GM23338 (cell line): ENCODE data around the gene NGEF. TPM values are rescaled to one million over a fixed set of nuclear protein-coding genes. Genes with fewer than 3 reads are reported as not detected.

Experiments used
- ATAC-seq: fragments of 200-7000 bp; cut with Tn5 transposase; 3 replicates; pipeline ENCODE4 v1.9.1; 2020
- DNase-seq: peaks from one replicate; pipeline ENCODE4 v3.0.0-alpha.2; 2015; ENCODE audit warnings: low spot score
- H2AFZ ChIP-seq: fragments of 200-600 bp; sonication (generic); 2 replicates; pipeline ENCODE4 v1.8.0; 2016; ENCODE audit warnings: antibody characterized with exemption, mild to moderate bottlenecking, moderate library complexity
- H3F3A ChIP-seq: fragments of 200-600 bp; sonication (generic); replicated peaks from 2 replicates; pipeline ENCODE4 v1.8.0; 2017; ENCODE audit warnings: antibody characterized with exemption, mixed run types, low read depth
- H3K27ac ChIP-seq: fragments of 200-600 bp; sonication (generic); 2 replicates; pipeline ENCODE4 v1.6.1; 2016; ENCODE audit warnings: low read depth
- H3K27me3 ChIP-seq: fragments of 200-600 bp; sonication (generic); 2 replicates; pipeline ENCODE4 v1.8.0; 2016; ENCODE audit warnings: mild to moderate bottlenecking, mixed run types, moderate library complexity; ENCODE audit not compliant: insufficient read depth
- H3K36me3 ChIP-seq: fragments of 200-600 bp; sonication (generic); 2 replicates; pipeline ENCODE4 v1.8.0; 2016; ENCODE audit warnings: mild to moderate bottlenecking; ENCODE audit not compliant: insufficient read depth
- H3K4me1 ChIP-seq: fragments of 200-600 bp; sonication (generic); 2 replicates; pipeline ENCODE4 v1.8.0; 2016; ENCODE audit warnings: mild to moderate bottlenecking, moderate library complexity; ENCODE audit not compliant: insufficient read depth
- H3K4me2 ChIP-seq: fragments of 200-600 bp; sonication (generic); 2 replicates; pipeline ENCODE4 v1.7.1; 2017; ENCODE audit warnings: mixed run types
- H3K4me3 ChIP-seq: fragments of 200-600 bp; sonication (generic); 2 replicates; pipeline ENCODE4 v1.6.1; 2016; ENCODE audit warnings: mixed run types
- H3K79me2 ChIP-seq: fragments of 200-600 bp; sonication (generic); replicated peaks from 2 replicates; pipeline ENCODE4 v1.8.0; 2017; ENCODE audit warnings: mild to moderate bottlenecking; ENCODE audit not compliant: insufficient read depth
- H3K9me2 ChIP-seq: fragments of 200-600 bp; sonication (generic); 2 replicates; pipeline ENCODE4 v1.8.0; 2017; ENCODE audit not compliant: insufficient read depth
- H4K20me1 ChIP-seq: fragments of 200-600 bp; sonication (generic); replicated peaks from 2 replicates; pipeline ENCODE4 v1.8.0; 2017; ENCODE audit warnings: mild to moderate bottlenecking; ENCODE audit not compliant: insufficient read depth
- H3K27ac Mint-ChIP-seq: 2 replicates; pipeline ENCODE4 v1.8.0; 2020; ENCODE audit warnings: inconsistent platforms, mild to moderate bottlenecking, moderate library complexity, mixed read lengths
- H3K27me3 Mint-ChIP-seq: 3 replicates; pipeline ENCODE4 v1.8.0; 2022; ENCODE audit warnings: low read depth, mild to moderate bottlenecking, moderate library complexity, mixed read lengths, inconsistent platforms; ENCODE audit not compliant: insufficient read depth, poor library complexity
- H3K36me3 Mint-ChIP-seq: 3 replicates; pipeline ENCODE4 v1.8.0; 2021; ENCODE audit warnings: low read depth, mild to moderate bottlenecking, inconsistent platforms, moderate library complexity, mixed read lengths
- H3K4me1 Mint-ChIP-seq: 3 replicates; pipeline ENCODE4 v1.8.0; 2020; ENCODE audit warnings: mild to moderate bottlenecking, inconsistent platforms, mixed read lengths
- H3K4me3 Mint-ChIP-seq: 3 replicates; pipeline ENCODE4 v1.8.0; 2021; ENCODE audit warnings: moderate library complexity, mild to moderate bottlenecking, inconsistent platforms, mixed read lengths
- H3K9me3 Mint-ChIP-seq: 3 replicates; pipeline ENCODE4 v1.8.0; 2020; ENCODE audit warnings: moderate library complexity, mild to moderate bottlenecking, inconsistent platforms, mixed read lengths
- ETS1 ChIP-seq: IDR thresholded peaks from 2 replicates; pipeline ENCODE4 v1.6.1; 2016; ENCODE audit warnings: antibody characterized with exemption
- EZH2 ChIP-seq: fragments of 200-600 bp; sonication (generic); IDR thresholded peaks from one replicate; pipeline ENCODE4 v1.8.0; 2017; ENCODE audit warnings: antibody characterized with exemption, mild to moderate bottlenecking, low read depth; ENCODE audit not compliant: unreplicated experiment
- EZH2phosphoT487 ChIP-seq: fragments of 200-600 bp; sonication (generic); IDR thresholded peaks from one replicate; pipeline ENCODE4 v1.8.1; 2018; ENCODE audit warnings: antibody characterized with exemption; ENCODE audit not compliant: unreplicated experiment
- JUNB ChIP-seq: IDR thresholded peaks from one replicate; pipeline ENCODE4 v1.6.1; 2016; ENCODE audit warnings: antibody characterized with exemption; ENCODE audit not compliant: unreplicated experiment
- NANOG ChIP-seq: IDR thresholded peaks from 2 replicates; pipeline ENCODE4 v1.6.1; 2016; ENCODE audit warnings: antibody characterized with exemption, borderline replicate concordance
- POLR2AphosphoS5 ChIP-seq: IDR thresholded peaks from 2 replicates; pipeline ENCODE4 v1.6.1; 2016; ENCODE audit warnings: antibody characterized with exemption, low read depth
- REST ChIP-seq: IDR thresholded peaks from one replicate; pipeline ENCODE4 v1.6.1; 2018; ENCODE audit warnings: antibody characterized with exemption; ENCODE audit not compliant: unreplicated experiment
- STAT1 ChIP-seq: IDR thresholded peaks from one replicate; pipeline ENCODE4 v1.6.1; 2016; ENCODE audit warnings: antibody characterized with exemption; ENCODE audit not compliant: unreplicated experiment
- ZNF114 ChIP-seq: fragments of 250-450 bp; sonication (Bioruptor Pico); IDR thresholded peaks from 2 replicates; pipeline ENCODE4 v1.5.0; 2020; ENCODE audit warnings: mild to moderate bottlenecking, moderate library complexity
- polyA plus RNA-seq: library from polyadenylated mRNA; unstranded; fragments of >200 nt; fragmentation: Nextera tagmentation; extraction: Ambion mirVana; gene quantifications from 2 replicates; pipeline ENCODE4 v1.2.1, GENCODE V29; 2016
- total RNA-seq: library from RNA; depleted of rRNA; stranded (reverse); fragments of >200 nt; shearing (Covaris generic); gene quantifications from 2 replicates; pipeline ENCODE4 v1.2.3, GENCODE V29; 2014

The NGEF gene
- total and polyA plus RNA-seq, 2 experiments from 2014 or later = 1.8 to 5.4 TPM

GRCh38 chr2:232896720-232897597 lies 116.1 kb downstream of the NGEF start (continued):
- TF ChIP-seq REST = no peak
- no peak for TF ChIP-seq POLR2AphosphoS5
- TF ChIP-seq EZH2 = no peak
- TF ChIP-seq ETS1 = no peak
- no peak for TF ChIP-seq NANOG
- no peak for TF ChIP-seq JUNB
- no peak for TF ChIP-seq ZNF114 (CRISPR knock-in tag)
- no peak for TF ChIP-seq EZH2phosphoT487

GRCh38 chr2:232896111-232896510 lies 116.9 kb downstream of the NGEF start:
- H3K9me2 ChIP-seq = no peaks in the 10 kb centered on the region
- H3K4me3 Mint-ChIP-seq = no peak overlapping the region
- H3K4me1 Mint-ChIP-seq = peaks cover 11% of the 10 kb centered on the region
- no peaks in the 10 kb centered on the region; the same call in 2 of the 3 replicates for H3K36me3 Mint-ChIP-seq
- no peak overlapping the region for H3K27ac ChIP-seq
- H3F3A ChIP-seq = no peaks in the 10 kb centered on the region
- no peaks in the 10 kb centered on the region for H3K79me2 ChIP-seq
- DNase-seq (no peak), ATAC-seq (no peak)
- no peak overlapping the region for H3K4me3 ChIP-seq
- H3K4me1 ChIP-seq = peaks cover 3% of the 10 kb centered on the region
- H3K36me3 ChIP-seq = no peaks in the 10 kb centered on the region
- no peak overlapping the region for H2AFZ ChIP-seq
- no peak overlapping the region for H3K4me2 ChIP-seq
- TF ChIP-seq ZNF114 (CRISPR knock-in tag) (no peak), STAT1 (no peak)
- peaks cover 2% of the 10 kb centered on the region for H3K27me3 Mint-ChIP-seq
- H3K9me3 Mint-ChIP-seq = no peaks in the 10 kb centered on the region
- H4K20me1 ChIP-seq = no peaks in the 10 kb centered on the region
- H3K27me3 ChIP-seq = no peaks in the 10 kb centered on the region
- H3K27ac Mint-ChIP-seq = no peak overlapping the region
